ENCODE results near the gene TEX264. TPM values are rescaled to one million over a fixed set of nuclear protein-coding genes. Genes with fewer than 3 reads are reported as not detected.
A peak's percentile ranks its signal among the peaks of the same experiment; 100 is the strongest.

TEX264 gene
- total and polyA plus RNA-seq, 2 of the 13 experiments (the other 11 are each of a cell fraction or from before 2014, with no cell fraction given) = 35.2 to 52.1 TPM

- ATAC-seq (peak; percentile 31), DNase-seq (ENCODE audit: low spot score) (no peak), FAIRE-seq (no peak)
- no peaks in the 10 kb centered on the region for H4K20me1 ChIP-seq (ENCODE audit: insufficient read depth, low read length)
- WGBS (ENCODE audit: low lambda C conversion rate) = 57% methylated on average over 4 of the region's 4 CpGs
- H3K9ac ChIP-seq (ENCODE audit: insufficient read depth, low read depth, low read length) = no peak overlapping the region
- H3K79me2 ChIP-seq (ENCODE audit: insufficient read depth, low read length) = no peaks in the 10 kb centered on the region
- H3K4me3 ChIP-seq (replicated peaks in 1 of 3; ENCODE audit: insufficient read depth in 1 of 3, low read depth in 2 of 3, low read length in 3 of 3) = peak overlapping the region in 2 of 3 experiments; percentile 11 to 22; a peak in 1 of 6 replicates
- BruUV-seq (replicated peaks) = no TSS peak
- peaks cover 15% of the 10 kb centered on the region for H3K4me1 ChIP-seq (ENCODE audit: insufficient read depth, low read length)
- H3K4me2 ChIP-seq (ENCODE audit: low read depth, low read length) = peak overlapping the region; percentile 50
- peaks cover 0 to 2% of the 10 kb centered on the region in 2 experiments; a peak in 2 of 5 replicates for H3K27me3 ChIP-seq (ENCODE audit: control insufficient read depth in 1 of 2, insufficient read depth in 2 of 2, low read length in 2 of 2)
- in situ Hi-C loops (cut with HindIII; ENCODE audit: extremely low pct_ligation_motif_present, low pct_unique_long_range_greater_than_20kb) = no loop called here
- H3K36me3 ChIP-seq (replicated peaks in 1 of 2; ENCODE audit: control insufficient read depth in 1 of 2, insufficient read depth in 2 of 2, low read length in 2 of 2) = no peaks in the 10 kb centered on the region
- ChIA-PET POLR2A (no interaction called here), CTCF (ENCODE audit: low intra/inter-chr PET ratio, low total read pairs) (no interaction called here)
- H3K9me3 ChIP-seq (ENCODE audit: low read length) = no peaks in the 10 kb centered on the region
- intact Hi-C loops (cut with micrococcal nuclease; ENCODE audit: unreplicated experiment) = no loop called here
- H3K27ac ChIP-seq (ENCODE audit: extremely low read length, insufficient read depth, low read length) = no peak overlapping the region
- TF ChIP-seq ZNF136 (CRISPR knock-in tag; IDR thresholded peaks at IDR 0.05; ENCODE audit: low read depth) = no peak
- H2AFZ ChIP-seq (ENCODE audit: low read length) = peak overlapping the region; percentile 70
Measured at GRCh38 chr3:51733859-51734571, 63.0 kb downstream of the TEX264 start.

GRCh38 chr3:51734572-51734907, 63.5 kb downstream of the TEX264 start:
- H3K4me1 ChIP-seq (ENCODE audit: insufficient read depth, low read length) = peaks cover 15% of the 10 kb centered on the region
- peak overlapping the region; percentile 50 for H3K4me2 ChIP-seq (ENCODE audit: low read depth, low read length)
- CTCF ChIA-PET (ENCODE audit: low intra/inter-chr PET ratio, low total read pairs) = no interaction called here
- H3K27me3 ChIP-seq (ENCODE audit: control insufficient read depth in 1 of 2, insufficient read depth in 2 of 2, low read length in 2 of 2) = peaks cover 0 to 2% of the 10 kb centered on the region in 2 experiments; a peak in 2 of 5 replicates
- H2AFZ ChIP-seq (ENCODE audit: low read length) = peak overlapping the region; percentile 70
- FAIRE-seq = no peak
- ATAC-seq = peak; percentile 58
- WGBS (ENCODE audit: low lambda C conversion rate) = 0% methylated on average over 3 of the region's 3 CpGs
- H3K79me2 ChIP-seq (ENCODE audit: insufficient read depth, low read length) = no peaks in the 10 kb centered on the region
- POLR2A ChIA-PET = no interaction called here
- in situ Hi-C loops (cut with HindIII; ENCODE audit: extremely low pct_ligation_motif_present, low pct_unique_long_range_greater_than_20kb) = no loop called here
- peak overlapping the region in 2 of 3 experiments; percentile 11 to 22; a peak in 2 of 6 replicates for H3K4me3 ChIP-seq (replicated peaks in 1 of 3; ENCODE audit: insufficient read depth in 1 of 3, low read depth in 2 of 3, low read length in 3 of 3)
- H4K20me1 ChIP-seq (ENCODE audit: insufficient read depth, low read length) = no peaks in the 10 kb centered on the region
- BruUV-seq (replicated peaks) = no TSS peak
- H3K36me3 ChIP-seq (replicated peaks in 1 of 2; ENCODE audit: control insufficient read depth in 1 of 2, insufficient read depth in 2 of 2, low read length in 2 of 2) = no peaks in the 10 kb centered on the region
- intact Hi-C loops (cut with micrococcal nuclease; ENCODE audit: unreplicated experiment) = no loop called here
- DNase-seq (ENCODE audit: low spot score) = no peak
- H3K9me3 ChIP-seq (ENCODE audit: low read length) = no peaks in the 10 kb centered on the region
- no peak overlapping the region for H3K9ac ChIP-seq (ENCODE audit: insufficient read depth, low read depth, low read length)
- H3K27ac ChIP-seq (ENCODE audit: extremely low read length, insufficient read depth, low read length) = no peak overlapping the region
- TF ChIP-seq SMARCE1 (IDR thresholded peaks at IDR 0.05; ENCODE audit: borderline replicate concordance) = no peak
- TF ChIP-seq HNF4A (CRISPR knock-in tag; IDR thresholded peaks at IDR 0.05) = peak; percentile 13; the same call in 1 of the 2 replicates
- TF ChIP-seq ZNF362 (CRISPR knock-in tag; IDR thresholded peaks at IDR 0.05; ENCODE audit: borderline replicate concordance) = peak; percentile 79
